COLO829 (cell line): ENCODE data around the gene MARCHF9.

ENCODE experiments used
- DNase-seq: peaks from one replicate; pipeline ENCODE4 v3.0.0; 2012; ENCODE audit warnings: low spot score

Gene MARCHF9

DNA sequence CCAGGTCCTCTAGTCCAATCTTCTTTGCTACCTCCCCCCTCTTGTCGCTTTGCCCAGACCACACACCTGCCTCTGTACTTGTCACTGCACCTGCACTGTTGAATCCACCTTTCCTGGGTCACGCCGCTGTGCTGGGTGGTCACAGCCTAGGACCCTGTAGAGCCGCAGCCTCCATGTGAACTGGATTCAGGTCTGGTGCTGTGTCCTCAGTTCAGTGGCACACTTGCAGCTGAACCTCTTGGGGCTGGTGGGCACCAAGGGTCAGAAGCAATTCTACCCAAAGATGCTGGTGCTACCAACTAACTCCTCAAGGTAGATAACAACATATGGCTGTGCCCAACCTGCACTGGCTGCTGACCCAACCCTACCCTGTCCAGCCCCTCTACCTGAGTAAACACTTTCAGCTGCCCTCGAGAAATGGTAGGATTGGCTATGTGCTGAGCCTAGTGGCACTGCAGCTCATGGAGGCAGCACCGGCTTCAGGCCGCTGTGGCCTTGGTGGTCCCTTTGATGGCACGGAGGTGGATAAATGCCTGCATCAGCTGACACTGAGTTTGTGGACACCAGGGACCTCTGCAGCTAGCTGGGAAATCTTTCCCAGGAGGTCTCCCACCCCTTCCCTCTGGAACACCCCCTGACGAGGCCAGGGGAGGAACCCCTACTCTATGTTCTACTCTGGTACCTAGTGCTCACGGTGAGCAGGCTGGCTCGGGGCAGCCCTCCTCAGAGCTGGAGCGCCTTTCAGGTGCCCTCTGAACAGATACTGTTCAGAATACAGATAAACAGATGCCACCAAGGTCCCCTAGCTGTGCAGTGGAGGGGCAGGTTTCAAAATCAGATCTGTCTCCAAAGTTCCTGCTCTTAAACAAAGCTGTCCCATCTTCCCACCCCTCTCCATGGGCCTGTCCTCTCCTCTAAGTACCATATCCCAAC is 30.6 kb upstream of the MARCHF9 start:
- no peak for DNase-seq

DNA sequence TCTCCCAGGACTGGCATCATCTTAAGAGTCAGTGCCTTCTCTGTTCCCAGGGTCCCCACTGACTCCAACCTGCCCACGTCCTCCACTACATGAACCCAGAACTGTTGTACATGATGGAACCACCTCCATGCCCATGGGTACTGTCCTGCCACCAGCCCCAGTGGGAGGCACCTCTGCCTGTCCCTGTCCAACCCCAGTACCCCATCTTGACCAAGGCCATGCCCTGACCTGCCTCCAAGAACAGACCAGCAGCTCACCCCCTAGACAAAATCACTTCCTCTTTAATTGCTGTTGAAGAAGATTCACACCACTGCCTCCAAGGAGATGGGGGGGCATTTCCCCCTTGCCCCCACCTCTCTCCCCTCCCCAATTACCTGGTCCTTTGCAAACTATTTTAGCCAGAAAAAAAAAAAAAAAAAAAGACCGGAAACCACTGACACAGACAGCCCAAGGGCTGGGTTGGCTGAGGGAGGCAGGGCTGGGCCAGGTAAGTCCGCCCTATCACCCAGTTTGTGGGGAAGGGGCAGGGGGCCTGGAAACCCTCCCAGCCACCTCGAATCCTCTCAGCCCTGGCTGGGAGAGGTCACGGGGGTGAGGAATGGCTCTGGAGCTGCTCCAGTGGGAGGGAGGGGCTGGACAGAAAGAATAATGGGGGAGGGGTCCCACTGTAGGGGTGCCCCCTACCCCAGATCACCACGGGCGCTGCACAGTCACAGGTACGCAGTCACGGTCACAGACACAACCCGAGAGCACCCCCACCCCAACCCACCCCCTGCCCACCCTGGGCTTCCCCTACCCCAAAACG is 29.8 kb upstream of the MARCHF9 start:
- DNase-seq, result no peak

- no peak for DNase-seq
These were observed 29.1 kb upstream of the MARCHF9 start for GRCh38 chr12:57725851-57726150.

DNA sequence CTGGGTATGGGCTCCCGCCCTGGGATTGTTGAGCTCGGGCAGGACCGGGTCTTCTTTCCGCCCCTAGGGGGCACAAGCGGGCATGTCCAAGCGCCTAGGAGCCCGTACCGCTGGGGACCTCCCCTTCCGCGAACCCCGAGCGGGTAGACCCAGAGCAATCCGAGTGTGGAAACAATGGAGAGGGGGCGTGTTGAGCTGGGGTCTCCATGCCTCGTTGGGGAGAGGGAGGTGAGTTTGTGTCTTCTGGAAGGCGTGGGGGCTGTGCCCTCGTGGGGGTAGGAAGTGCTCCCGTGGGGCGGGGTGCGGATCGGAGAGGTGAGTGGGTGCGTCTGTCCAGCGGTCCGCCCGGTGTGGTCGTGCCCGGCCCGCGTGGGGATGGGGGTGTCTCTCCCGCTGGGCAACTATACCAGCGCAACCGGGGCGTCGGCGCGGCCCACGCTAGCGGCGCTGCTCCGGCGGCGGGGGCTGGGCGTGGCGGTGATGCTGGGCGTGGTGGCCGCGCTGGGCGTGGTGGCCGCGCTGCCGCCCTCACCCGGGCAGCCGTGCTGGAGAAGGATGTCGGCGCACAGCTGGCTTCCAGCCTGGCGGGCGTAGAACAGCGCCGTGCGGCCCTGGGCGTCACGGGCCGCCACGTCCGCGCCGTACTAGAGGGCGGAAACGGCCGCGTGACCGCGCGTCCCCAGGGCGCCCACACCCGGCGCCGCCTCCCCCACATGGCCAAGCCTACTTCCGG is 28.6 kb upstream of the MARCHF9 start:
- DNase-seq, result peak; percentile 88

- DNase-seq, result no peak
These were observed 27.8 kb upstream of the MARCHF9 start for GRCh38 chr12:57726884-57727757.

DNA sequence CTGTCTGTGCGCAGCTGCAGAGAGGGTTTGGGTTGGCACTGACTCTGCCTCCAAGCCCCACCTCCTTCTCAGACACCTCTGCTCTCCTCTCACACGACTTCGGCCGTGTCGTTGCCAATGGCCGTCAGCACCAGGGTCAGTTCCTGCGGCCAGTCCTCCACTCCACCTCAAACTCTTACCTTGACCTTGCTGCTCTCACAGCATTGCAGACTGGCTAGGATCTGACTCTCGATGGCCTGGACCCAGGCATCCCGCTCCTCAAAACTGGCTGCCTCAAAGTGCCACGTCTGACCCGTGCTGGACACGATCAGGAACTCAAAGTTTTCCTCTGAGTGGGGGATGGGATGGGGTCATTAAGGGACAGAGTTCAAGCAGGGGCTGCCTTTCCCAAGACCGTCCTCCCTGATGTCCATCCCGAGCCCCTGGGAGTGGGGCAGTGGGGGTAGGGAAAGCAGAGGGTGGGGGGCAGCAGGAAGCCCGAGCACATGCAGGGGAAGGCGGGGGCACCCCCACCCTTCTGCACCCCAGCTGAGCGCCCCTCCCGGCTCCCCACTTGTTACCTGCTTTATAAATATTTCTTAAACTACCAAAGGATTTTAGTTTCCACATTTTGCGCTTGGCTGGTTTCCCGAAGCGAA is 27.0 kb upstream of the MARCHF9 start:
- DNase-seq, result no peak

DNA sequence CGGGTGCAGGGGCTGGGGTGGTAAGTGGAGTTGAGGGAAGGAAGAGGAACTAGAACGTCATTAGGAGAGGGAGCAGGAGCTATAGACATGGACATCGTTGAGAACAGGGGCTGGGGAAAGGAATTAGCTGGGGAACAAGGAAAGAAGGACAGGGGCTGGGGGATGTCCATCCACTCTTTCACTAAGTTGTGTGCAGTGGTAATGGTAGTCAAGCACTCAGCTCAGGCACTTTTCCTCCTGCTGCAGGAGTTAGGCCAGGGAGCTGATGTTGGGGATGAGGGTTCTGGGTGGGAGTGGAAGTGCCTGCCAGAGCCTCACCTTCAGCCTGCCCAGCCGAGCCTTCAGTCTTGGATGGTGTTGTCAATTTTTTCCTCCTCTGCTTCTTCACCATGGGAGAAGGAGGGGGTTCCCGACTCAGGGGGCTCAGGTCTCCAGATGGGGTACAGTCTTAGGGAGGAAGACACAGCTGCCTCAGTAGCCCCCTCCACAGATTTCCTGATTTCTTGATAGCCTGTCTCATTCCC is 25.5 kb upstream of the MARCHF9 start:
- no peak for DNase-seq

DNA sequence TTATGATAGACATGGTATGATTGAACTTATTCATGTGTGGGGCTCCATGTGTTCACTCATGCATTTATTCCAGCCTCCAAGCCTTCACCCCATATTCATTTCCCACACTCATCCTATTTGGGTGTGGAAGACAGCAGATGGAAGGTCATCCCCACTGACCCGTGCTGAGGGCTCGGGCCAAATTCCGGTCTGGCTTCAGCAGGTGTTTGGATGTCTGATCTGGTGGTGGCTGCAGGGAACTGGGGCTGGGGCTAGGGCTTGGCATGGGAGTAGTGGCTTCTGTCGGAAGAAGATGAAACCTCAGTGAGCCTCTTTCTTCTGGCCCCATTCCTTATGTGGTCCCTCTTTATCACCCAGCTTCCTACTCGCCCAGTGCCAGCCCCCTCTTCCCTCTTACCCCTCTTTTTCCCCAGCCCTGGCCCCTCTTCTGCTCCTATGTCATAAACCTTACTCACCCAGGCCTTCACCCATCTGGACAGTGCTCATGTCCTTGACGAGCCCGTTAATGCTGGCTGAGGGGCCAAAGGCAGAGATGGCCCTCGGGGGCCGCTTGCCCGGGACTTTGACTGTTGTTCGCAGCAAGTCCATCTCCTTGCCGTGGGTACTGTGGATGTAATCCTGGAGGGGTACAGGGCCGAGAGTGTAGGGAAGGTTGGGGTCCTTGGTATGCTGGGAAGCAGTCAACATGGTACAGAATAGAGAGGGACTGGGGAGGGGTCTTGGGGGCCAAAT is 24.4 kb upstream of the MARCHF9 start:
- no peak for DNase-seq

GRCh38 chr12:57731411-57732080 is 23.4 kb upstream of the MARCHF9 start:
- DNase-seq, result no peak

DNA sequence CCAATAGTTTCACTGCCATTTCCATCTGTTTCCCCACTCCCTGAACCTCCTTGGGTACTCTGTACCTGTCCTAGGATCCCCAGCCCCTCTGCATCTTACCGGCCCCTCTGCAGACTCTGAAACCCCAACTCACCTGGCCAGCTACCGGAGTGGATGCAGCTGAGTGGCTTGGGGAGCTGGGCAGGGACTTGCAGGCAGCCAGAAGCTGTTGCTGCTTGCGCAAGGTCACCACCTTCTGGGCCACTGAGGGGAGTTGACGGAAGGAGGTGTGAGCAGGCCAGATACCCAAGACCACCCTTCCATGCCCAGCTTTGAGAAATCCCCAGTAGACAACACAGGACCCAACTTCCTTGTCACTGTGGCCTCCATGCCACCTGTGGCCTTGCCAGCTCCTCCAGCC is 22.6 kb upstream of the MARCHF9 start:
- no peak for DNase-seq

GRCh38 chr12:57732726-57733593 is 21.9 kb upstream of the MARCHF9 start:
- no peak for DNase-seq

DNA sequence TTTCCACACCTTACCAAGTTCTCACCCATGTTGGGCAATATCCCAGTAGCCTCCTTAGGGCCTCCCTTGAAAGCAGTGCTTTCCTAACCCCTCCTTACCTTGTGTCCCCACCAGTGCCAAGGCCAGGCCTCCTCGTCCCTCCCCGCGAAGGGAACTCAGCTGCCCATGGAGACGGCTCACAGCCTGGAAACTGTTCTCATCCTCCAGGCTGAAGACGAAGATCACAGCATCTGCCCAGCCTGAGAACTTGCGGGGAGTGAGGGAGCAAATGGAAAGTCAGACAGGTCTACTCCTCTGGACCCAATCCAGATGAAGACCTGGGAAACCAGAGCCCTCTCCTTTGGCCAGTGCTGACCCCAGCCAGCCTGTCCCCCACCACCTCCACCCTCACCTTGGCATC is 21.0 kb upstream of the MARCHF9 start:
- no peak for DNase-seq

- no peak for DNase-seq
These were observed 20.3 kb upstream of the MARCHF9 start for GRCh38 chr12:57734591-57734990.

GRCh38 chr12:57735198-57735855 is 19.6 kb upstream of the MARCHF9 start:
- DNase-seq, result no peak

DNA sequence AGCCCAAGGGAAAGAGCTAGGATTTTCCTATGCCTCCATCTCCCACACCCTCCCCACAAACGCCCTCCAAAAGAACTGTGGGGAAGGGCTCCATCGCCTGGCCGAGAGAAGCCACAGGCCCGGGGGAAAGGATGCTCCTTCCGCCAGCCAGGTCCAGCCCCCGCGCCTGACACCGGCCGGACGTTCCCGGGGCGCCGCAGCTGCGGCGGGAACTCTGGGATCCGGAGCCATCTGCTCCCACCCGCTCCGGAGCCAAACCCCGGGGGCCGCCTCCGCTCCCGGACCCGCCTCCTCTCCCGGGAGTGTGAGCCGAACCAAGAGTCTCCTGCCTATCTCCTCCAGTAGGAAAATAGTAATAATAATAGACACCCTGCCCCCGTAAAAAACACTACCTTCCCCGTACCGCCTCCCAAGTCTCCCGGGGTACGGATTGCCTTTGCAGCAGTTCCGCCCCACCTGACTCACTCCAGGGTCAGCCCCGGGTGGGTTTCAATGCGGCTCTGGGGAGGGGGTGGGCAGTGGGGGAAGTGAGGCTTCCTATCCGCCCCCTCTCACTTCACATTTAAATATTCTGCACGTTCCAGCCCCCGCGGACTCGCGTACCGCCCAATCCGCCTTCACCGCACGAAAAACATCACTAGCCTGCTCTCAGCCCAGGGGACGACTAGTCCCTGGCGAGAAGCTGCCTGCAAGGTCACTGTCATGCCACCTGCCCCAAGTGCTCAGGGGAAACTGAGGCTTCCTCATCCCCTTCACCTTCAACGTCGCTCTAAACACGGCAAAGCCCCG is 18.8 kb upstream of the MARCHF9 start:
- peak; percentile 57 for DNase-seq

DNA sequence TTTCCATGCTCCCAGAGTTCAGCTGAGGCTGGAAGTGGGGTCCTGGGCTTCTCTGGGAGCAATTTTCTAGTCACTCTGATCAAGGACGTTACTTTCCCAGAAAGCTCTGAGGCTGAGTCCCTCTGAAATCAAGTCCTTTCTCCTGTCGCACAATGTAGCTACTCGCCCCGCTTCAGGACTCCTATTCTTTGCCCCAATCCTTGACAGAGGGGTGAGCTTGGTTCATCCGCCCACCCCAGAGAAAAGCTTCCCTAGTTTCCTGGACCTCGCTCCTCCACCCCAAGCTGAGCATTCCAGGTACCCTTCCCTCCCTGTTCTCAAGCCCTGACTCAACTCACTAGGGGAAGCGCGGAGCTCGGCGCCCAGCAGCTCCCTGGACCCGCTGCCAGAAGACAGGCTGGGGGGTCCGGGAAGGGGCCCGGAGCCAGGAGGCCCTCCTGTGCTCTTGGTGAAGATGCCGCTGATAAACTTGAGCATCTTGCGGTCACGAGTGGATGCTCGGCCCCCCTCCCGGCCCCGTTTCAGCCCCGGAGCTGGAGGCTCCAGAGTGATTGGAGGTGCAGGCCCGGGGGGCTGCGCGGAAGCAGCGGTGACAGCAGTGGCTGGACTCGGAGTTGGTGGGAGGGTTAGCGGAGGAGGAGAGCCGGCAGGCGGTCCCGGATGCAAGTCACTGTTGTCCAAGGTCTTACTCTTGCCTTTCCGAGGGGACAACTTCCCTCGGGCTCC is 18.0 kb upstream of the MARCHF9 start:
- DNase-seq, result no peak
